HL-60/S4 treated with phorbol 12-myristate 13-acetate at 8.2 ng/mL for 4 days and 3 days (cell line): ENCODE data around the gene C3.
"Not testable (repeated sequence)": the region's sequence is repeated elsewhere in the genome, so short reads cannot be mapped to it uniquely, and the experiment has no call there.

Source experiments
- in situ Hi-C: fragments of 300-500 bp; cut with MboI; formaldehyde crosslinking; loops from 2 replicates; pipeline ENCODE4 v1.15.0; 2022; ENCODE audit warnings: low sequenced_read_pairs

Gene C3

DNA sequence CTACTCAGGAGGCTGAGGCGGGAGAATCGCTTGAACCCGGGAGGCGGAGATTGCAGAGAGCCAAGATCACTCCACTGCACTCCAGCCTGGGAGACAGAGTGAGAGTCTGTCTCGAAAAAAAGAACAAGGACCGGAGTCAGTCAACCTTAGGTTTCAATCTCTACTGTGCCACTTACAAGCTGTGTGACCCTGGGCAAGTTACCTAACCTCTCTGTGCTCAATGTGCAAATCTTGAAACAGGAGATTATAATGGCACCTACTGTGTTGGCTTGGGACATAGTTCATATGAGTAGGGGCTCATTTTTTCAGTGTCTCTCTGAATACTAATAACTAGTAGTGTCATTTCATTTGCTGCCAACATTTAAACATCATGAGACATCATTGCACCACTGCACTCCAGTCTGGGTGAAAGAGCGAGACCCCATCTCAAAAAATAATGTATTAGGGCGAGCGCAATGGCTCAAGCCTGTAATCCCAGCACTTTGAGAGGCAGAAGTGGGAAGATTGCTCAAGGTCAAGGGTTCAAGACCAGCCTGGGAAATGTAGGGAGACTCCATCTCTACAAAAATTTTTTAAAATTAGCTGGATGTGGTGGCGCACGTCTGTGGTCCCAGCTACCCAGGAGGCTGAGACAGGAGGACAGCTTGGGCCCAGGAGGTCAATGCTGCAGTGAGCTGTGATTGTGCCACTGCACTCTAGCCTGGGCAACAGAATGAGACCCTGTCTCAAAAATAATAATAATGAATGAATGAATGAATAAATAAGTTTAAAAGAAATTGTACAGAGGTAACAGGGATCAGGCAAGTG is 5.5 kb downstream of the C3 start:
- in situ Hi-C loops: no loop called here

DNA sequence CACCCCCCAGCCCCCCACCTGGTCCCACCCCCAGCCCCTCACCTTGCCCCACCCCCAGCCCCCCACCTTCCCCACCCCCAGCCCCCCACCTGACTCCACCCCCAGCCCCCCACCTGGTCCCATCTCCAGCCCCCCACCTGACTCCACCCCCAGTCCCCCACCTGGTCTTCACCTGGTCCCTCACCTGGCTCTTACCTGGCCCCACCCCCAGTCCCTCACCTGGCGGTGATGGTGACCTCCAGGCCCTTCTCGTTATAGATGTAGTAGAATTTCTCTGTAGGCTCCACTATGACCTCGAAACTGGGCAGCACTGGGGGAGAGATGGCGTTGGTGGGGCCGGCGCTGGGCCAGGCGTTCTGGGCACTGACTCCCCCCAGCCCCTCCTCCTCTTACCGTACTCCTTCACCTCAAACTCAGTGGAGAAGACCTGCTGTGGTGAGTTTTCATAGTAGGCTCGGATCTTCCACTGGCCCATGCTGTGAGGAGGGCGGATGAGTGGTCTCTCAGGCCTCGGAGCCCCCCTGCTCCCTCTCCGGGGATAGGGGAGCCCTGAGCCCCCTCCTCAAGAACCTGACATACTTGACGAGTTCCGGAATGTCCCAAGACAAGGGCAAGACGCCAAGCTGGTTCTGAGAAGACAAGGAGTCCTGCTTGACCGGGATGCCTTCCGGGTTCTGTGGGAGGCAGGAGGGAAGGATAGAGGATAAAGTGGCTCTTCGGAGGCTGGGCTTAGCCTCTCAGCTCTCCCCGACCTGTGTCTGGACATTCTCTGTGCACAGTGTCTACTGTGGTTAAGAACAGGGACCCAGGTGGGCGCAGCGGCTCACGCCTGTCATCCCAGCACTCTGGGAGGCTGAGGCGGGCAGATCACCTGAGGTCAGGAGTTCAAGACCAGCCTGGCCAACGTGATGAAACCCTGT is 6.4 kb downstream of the C3 start:
- in situ Hi-C loops: no loop called here

DNA sequence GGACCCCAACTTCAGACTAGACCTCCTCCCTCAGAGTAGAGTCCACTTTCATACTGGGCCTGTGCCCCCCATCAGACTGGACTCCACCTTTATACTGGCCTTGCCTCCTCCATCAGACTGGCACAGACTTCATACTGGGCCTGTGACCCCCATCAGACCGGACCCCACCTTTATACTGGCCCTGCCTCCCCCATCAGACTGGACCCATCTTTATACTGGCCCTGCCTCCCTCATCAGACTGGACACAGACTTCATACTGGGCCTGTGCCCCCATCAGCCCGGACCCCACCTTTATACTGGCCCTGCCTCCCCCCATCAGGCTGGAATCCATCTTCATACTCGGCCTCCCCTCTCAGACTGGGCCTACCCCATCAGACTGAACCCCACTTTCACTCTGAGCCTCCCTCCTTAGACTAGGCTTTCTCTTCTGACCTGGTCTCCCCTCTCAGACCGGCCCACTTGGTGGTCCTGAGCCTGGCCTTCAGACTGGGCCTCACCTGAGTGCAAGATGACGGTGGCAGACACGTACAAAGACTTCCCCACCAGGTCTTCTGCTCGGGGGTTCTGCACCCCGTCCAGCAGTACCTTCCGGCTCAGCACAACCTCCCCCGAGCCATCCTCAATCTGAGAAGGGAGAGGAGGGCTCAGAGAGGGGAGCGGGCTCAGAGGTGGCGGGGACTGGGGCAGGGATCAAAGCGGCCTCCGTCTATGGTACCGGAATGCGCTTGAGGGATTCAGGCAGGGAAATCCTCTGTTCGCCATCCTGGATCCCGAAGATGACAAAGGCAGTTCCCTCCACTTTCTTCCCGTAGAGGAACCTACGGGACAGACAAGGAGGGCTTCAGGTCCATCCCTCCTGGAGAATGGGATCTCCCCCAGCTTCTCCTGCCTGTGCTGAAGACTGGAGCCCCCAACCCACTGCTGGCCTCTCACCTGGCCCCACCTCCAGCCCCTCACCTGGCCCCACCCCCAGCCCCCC is 7.5 kb downstream of the C3 start:
- in situ Hi-C loops: no loop called here

DNA sequence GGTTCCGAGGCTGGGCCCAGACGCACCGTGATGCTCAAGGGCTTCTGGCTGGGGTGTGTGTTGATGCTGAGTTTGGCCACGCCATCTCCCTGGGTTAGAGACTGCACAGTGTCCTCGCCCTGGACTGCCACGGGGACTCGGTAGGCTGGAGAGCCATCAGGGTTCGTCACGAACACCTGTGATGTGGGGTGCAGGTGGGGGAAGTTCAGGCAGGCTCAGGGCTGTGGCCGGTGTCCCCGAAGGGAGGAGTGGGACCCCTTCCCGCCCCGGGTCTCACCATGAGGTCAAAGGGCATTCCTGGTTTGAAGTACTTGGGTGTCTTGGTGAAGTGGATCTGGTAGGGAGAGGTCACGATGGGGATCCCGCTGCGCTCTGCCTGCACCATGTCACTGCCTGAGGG is 8.2 kb downstream of the C3 start:
- in situ Hi-C loops: no loop called here

DNA sequence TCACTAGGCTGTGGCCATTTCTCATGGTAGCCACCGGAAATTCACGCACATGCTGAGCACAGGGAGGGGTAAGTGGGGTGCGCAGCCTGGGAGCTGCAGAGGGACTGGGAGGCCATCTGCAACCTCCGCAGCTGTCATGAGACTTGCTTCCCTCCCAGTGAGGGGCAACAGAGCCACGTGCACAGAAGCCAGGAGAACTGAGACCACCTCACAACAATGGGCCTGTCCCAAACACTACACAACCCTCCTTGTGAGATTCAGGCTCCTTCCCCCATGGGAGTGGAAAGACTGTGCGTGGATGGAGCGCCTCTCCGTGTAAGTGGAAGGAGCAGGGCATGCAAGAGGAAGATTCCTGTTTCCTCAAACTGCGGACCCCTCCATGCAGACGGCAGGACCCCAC is 8.8 kb downstream of the C3 start:
- in situ Hi-C loops: no loop called here

DNA sequence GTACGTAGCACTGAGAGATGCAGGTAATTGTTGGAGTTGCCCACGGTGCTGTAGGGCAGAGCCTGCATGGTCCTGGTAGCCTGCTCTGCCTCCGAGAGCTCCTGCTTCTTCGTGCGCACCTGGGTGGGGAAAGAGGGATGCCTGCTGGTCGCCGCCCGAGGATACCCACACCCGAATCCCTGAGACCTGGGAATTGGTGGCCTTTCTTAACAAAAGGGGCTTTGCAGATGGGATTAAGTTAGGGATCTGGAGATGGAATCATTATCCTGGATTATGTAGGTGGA is 9.4 kb downstream of the C3 start:
- in situ Hi-C loops: no loop called here

DNA sequence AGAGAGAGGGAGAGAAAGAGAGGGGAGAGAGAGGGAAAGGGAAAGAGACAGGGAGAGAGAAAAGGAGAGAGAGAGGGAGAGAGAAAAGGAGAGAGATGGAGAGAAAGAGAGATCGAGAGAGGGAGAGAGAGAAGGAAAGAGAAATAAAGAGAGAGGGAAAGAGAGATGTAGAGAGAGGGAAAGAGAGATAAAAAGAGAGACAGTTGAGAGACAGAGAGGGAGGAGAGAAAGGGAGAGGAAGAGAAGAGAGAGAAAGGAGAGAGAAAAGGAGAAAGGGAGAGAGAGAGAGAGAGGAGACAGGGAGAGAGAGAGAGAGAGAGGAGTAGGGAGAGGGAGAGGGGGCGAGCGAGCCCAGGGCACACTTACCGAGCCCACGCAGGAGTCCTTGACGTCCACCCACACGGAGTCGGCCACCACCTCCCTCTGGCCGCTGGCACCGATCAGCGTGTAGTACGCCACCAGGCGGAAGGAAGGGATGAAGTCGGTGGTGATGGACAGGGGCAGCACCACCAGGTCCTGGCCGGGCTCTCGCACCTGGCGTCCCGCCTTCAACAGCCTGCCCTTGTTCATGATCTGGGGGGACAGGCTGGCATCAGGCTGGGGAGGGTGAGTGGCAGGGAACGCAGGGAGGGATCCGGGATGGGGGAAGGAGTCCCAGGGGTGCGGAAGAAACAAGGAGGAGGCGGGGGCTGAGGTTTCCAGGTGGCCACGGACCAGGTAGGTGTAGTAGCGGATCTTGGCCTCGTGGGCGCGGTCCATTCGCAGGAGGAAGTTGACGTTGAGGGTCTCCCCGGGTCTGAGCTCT is 10.0 kb downstream of the C3 start:
- in situ Hi-C loops: no loop called here

DNA sequence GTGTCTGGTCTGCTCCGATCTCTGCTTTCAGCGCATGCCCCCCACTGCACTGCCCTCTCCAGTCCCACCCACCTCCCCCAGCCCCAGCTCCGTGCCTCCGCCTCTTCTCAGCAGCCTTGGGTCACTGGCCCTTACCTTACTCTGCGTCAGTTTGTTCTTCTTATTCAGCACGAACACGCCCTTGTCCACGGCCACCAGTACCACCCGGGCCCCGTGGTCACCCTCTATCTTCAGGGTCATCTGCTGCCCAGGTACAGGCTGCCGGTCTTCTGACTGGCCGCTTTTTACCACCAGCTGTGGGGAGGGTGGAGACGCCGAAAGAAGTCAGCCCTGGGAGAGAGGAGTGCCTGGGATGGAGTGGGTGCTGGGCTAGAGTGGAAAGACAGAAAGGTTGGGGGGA is 10.9 kb downstream of the C3 start:
- in situ Hi-C loops: no loop called here

DNA sequence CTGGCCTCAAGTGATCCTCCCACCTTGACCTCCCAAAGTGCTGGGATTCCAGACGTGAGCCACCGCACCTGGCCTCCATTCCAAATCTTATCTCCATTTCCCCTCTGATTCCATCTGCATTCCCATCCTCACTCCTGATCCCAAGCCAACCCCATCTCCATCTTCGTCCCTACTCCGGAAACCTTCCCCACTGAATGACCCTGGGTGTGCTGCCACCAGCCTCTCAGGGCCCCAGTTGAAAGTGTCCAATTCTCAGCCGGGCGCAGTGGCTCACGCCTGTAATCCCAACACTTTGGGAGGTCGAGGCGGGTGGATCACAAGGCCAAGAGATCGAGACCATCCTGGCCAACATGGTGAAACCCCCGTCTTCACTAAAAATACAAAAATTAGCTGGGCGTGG is 11.5 kb downstream of the C3 start:
- in situ Hi-C loops: not testable (repeated sequence)

DNA sequence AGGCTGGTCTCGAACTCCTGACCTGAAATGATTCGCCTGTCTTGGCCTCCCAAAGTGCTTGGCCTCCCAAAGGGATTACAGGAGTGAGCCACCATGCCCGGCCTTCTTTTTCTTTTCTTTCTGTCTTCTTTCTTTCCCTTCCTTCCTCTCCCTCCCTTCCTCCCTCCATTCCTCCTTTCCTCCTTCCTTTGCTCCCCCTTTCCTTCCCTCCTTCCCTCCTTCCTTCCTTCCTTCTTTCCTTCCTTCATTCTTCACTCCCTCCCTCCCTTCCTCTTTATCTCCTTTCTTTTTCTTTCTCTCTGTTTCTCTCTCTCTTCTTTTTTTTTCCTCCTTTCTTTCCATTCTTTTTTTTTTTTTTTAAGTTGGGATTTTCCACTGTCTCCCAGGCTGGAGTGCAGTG is 12.1 kb downstream of the C3 start:
- in situ Hi-C loops: no loop called here

DNA sequence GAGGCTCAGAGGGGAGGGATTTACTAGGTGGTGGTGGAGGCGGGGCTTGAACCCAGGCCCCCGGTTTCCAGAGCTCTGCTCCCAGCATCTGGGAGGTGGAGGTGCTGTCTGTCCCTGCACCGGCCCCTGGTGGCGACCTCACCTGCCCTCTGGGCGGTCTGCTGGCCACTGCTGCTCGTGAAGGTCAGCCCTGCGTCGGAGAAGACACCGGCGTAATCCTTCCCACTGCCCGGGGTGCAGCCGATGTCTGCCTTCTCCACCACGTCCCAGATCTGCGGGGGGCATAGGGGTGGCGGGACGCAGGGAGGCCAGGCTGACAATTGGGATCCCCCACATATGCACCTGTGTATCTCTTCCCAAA is 12.8 kb downstream of the C3 start:
- in situ Hi-C loops: no loop called here

DNA sequence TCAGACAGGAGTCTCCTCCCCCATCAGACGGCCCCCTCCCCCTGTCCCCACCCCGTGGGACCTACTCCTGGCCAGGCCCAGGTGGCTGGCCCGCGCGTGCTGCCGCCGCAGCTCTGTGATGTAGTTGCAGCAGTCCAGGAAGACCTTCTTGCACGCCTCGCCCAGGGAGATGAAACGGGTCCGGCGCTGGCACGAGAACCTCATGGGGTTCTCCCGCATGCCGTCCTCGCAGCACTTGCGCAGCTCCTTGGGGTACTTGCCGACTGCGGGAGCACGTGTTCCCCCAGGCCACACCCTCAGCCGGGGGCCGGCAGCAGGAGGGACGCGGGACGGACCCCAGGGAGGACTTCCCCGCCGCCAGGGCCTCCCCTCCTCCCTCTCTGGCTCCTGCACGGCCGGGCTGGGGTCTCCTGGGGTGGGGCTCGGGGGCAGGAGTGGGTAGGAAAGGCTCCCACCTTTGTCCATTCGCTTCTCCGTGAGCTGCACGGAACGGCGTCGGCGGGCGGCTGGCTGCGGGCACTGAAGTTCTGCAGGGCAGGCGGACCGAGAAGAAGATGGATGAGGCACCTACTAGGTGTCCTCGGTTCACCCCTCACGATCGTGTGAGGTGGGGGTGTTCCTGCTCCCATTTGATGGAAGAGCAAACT is 13.3 kb downstream of the C3 start:
- in situ Hi-C loops: no loop called here

DNA sequence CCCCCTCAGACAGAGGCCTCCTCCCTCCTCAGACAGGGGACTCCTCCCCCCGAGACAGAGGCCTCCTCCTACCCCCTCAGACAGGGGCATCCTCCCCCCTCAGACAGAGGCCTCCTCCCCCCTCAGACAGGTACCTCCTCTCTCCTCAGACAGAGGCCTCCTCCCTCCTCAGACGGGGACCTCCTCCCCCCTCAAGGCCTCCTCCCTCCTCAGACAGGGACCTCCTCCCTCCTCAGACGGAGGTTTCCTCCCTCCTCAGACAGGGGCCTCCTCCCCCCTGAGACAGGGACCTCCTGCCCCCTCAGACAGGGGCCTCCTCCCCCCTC is 13.9 kb downstream of the C3 start:
- in situ Hi-C loops: no loop called here

DNA sequence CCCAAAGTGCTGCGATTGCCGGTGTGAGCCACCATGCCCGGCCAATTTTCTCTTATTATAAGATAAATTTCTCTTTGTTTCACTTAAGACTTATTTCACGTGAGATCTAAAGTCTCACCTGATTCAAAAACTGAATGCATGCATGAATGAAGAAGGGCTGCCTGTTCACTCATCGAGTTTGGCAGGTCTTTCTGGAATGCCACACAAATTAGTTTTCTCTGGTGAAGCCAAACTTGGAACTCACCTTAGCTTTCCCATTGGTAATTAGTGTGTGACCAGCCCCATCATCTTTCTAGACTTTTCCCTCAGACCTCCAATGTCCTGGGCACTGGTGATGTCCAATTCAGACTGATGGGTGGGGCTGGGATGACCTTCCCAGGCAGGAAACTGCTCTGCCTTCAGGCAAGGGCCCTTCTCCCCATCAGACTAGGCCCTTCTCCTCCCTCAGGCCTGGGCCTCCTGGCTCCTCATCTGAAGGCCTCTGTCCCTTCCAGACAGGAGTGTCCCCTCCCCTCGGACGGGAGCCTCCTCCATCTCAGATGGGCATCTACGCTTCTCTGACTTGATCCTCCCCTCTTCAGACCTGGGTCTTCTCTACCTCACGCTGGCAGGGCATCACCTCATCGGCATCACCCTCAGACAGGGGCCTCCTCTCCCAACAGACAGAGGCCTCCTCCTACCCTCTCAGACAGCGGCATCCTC is 14.4 kb downstream of the C3 start:
- in situ Hi-C loops: no loop called here

DNA sequence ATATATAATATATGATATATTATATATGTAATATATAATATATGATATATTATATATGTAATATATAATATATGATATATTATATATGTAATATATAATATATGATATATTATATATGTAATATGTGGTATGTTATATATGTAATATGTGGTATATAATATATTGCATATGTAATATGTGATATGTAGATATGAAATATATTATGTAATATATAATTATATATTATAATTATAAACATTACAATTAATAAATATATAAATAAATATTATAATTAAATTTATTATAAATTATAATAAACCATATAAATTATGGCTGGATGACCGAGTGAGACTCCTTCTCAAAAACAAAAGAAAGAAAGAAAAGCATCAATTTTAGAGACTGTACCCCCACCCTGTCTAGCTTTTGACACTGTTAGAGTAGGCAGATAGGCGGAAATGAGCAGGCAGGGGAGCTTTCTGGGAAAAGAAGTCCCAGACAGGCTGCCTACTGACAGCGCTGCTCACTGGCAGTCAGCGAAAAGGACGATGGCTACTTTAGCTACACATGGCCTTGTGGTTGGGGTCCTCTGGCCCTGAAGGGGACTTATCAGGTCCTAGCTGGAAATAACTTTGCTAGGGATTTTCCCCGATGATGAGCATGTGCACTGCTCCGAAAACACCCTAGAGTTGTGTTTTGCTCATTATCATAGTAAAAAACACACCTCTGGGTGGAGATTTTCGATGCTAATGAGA is 19.7 kb downstream of the C3 start:
- in situ Hi-C loops: no loop called here

DNA sequence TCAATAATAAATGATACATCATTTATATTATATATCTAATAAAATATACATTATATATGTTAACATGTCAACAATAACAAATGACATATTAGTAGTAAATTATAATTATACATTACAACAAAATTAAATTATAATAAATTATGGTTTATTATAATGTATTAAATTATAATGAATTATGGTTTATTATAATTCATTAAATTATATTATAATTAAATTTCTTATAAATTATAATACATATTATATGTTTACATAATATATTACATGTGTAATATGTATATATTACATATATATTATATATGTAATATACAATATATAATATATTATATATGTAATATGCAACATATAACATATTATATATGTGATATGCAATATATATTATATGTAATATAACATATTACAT is 20.5 kb downstream of the C3 start:
- in situ Hi-C loops: no loop called here

DNA sequence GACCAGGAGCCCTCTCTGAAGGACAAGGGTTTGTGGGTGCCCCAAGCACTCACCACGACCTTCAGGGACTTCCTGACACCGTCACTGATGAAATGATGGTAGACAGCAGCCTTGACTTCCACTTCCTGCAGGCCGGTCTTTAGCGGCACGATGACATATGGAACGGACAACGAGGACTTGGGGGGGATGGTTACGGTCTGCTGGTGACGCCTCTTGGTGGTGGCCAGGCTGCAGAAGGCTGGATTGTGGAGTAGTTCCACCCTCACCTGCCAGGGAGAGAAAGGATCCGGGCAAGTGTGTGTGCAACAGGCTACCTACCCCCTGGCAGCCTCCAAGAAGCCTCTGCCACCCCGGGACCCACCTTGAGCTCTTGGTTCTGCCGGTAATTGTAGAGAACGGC is 23.2 kb downstream of the C3 start:
- in situ Hi-C loops: no loop called here

DNA sequence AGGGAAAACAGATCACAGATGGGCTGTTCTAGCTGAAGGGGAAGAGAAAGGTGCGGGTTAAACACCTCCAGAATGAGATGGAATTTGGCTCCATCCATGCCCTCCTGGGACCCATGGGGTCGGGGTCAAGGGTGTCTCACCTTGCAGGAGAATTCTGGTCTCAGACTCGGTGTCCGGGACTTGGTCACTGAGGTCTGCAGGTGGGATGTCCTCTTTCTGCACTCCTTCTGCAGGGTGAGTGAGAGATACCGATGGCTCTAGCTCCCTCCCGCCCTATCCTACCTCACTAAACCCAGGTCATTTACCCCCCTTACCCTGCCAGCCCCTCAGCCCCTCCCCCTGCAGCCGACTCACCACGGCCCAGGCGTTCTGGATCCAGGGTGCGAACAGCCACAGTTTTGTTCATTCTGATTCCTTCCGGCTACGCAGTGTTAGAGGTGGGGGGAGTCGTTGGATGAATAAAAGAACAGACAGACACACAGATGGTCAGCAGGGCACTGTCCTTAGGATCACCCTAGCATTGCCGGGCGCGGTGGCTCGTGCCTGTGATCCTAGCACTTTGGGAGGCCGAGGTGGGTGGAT is 24.1 kb downstream of the C3 start:
- in situ Hi-C loops: no loop called here
